ENCODE measurements around the gene NOTCH4.

Gene NOTCH4

GRCh38 chr6:32148289-32149091 is 75.4 kb downstream of the NOTCH4 start:
- H4K8ac ChIP-seq (ENCODE audit: low read length), result no peak overlapping the region
- H4K91ac ChIP-seq (ENCODE audit: low read length), result no peak overlapping the region
- H2BK5ac ChIP-seq (ENCODE audit: low read depth, low read length, poor library complexity, severe bottlenecking), result no peak overlapping the region
- no peak overlapping the region for H3K4ac ChIP-seq (ENCODE audit: low read depth in 1 of 2, low read length in 2 of 2)
- H3K4me3 ChIP-seq (ENCODE audit: insufficient read depth in 1 of 2, low read depth in 1 of 2, low read length in 2 of 2), result peak overlapping the region in 1 of 2 experiments; percentile 44
- no peak overlapping the region for H2BK15ac ChIP-seq (ENCODE audit: low read depth, poor library complexity, severe bottlenecking)
- H2BK120ac ChIP-seq (ENCODE audit: low read depth, low read length), result no peak overlapping the region
- H2AFZ ChIP-seq (ENCODE audit: low read depth, low read length), result no peak overlapping the region
- H3K79me1 ChIP-seq (replicated peaks; ENCODE audit: low read length, poor library complexity, severe bottlenecking), result peaks cover 3% of the 10 kb centered on the region
- H3K23ac ChIP-seq (ENCODE audit: low read length in 2 of 2), result no peak overlapping the region
- H3K36me3 ChIP-seq (ENCODE audit: control insufficient read depth in 1 of 2, insufficient read depth in 2 of 2, low read depth in 1 of 2, low read length in 2 of 2), result no peaks in the 10 kb centered on the region
- H3K27ac ChIP-seq (ENCODE audit: low read length, poor library complexity, severe bottlenecking), result no peak overlapping the region
- peaks cover 39 to 46% of the 10 kb centered on the region in 2 experiments for H3K27me3 ChIP-seq (ENCODE audit: control insufficient read depth in 1 of 2, insufficient read depth in 1 of 2, low read length in 2 of 2)
- H3K18ac ChIP-seq (ENCODE audit: low read depth in 1 of 2, low read length in 2 of 2), result no peak overlapping the region
- WGBS, result 40% methylated on average over 34 of the region's 39 CpGs
- H3K4me2 ChIP-seq (ENCODE audit: low read length, poor library complexity, severe bottlenecking), result no peak overlapping the region
- H2BK12ac ChIP-seq (ENCODE audit: low read length in 2 of 2), result no peak overlapping the region
- H3K4me1 ChIP-seq (ENCODE audit: control insufficient read depth, insufficient read depth, low read depth, low read length), result peaks cover 17% of the 10 kb centered on the region
- H3K9ac ChIP-seq (ENCODE audit: low read length), result no peak overlapping the region
- H2AK5ac ChIP-seq (ENCODE audit: low read length, severe bottlenecking), result no peak overlapping the region
- peak; percentile 44 for DNase-seq
- no peaks in the 10 kb centered on the region for H3K9me3 ChIP-seq (ENCODE audit: control insufficient read depth, low read length)
- H3K14ac ChIP-seq (ENCODE audit: low read length in 2 of 2), result no peak overlapping the region

- Histone ChIP-seq H2AFZ (ENCODE audit: low read depth, low read length) (no peak overlapping the region), H4K8ac (ENCODE audit: low read length) (no peak overlapping the region), H2BK120ac (ENCODE audit: low read depth, low read length) (no peak overlapping the region), H2AK5ac (ENCODE audit: low read length, severe bottlenecking) (no peak overlapping the region), H3K79me1 (replicated peaks; ENCODE audit: low read length, poor library complexity, severe bottlenecking) (peaks cover 3% of the 10 kb centered on the region), H3K14ac (ENCODE audit: low read length in 2 of 2) (no peak overlapping the region), H3K4me1 (ENCODE audit: control insufficient read depth, insufficient read depth, low read depth, low read length) (peaks cover 14% of the 10 kb centered on the region), H3K27ac (ENCODE audit: low read length, poor library complexity, severe bottlenecking) (no peak overlapping the region), H3K23ac (ENCODE audit: low read length in 2 of 2) (no peak overlapping the region), H3K18ac (ENCODE audit: low read depth in 1 of 2, low read length in 2 of 2) (no peak overlapping the region), H3K36me3 (ENCODE audit: control insufficient read depth in 1 of 2, insufficient read depth in 2 of 2, low read depth in 1 of 2, low read length in 2 of 2) (no peaks in the 10 kb centered on the region), H3K4me3 (ENCODE audit: insufficient read depth in 1 of 2, low read depth in 1 of 2, low read length in 2 of 2) (no peak overlapping the region), H3K4ac (ENCODE audit: low read depth in 1 of 2, low read length in 2 of 2) (no peak overlapping the region), H2BK12ac (ENCODE audit: low read length in 2 of 2) (no peak overlapping the region), H4K91ac (ENCODE audit: low read length) (no peak overlapping the region), H3K9ac (ENCODE audit: low read length) (no peak overlapping the region), H2BK5ac (ENCODE audit: low read depth, low read length, poor library complexity, severe bottlenecking) (no peak overlapping the region), H3K27me3 (ENCODE audit: control insufficient read depth in 1 of 2, insufficient read depth in 1 of 2, low read length in 2 of 2) (peaks cover 39 to 46% of the 10 kb centered on the region in 2 experiments), H2BK15ac (ENCODE audit: low read depth, poor library complexity, severe bottlenecking) (no peak overlapping the region), H3K4me2 (ENCODE audit: low read length, poor library complexity, severe bottlenecking) (no peak overlapping the region), H3K9me3 (ENCODE audit: control insufficient read depth, low read length) (no peaks in the 10 kb centered on the region)
- DNase-seq, result no peak
- WGBS, result 90% methylated on average over 4 of the region's 4 CpGs
These were observed 76.3 kb downstream of the NOTCH4 start for GRCh38 chr6:32147401-32148132.

GRCh38 chr6:32146687-32147086 is 77.2 kb downstream of the NOTCH4 start:
- Histone ChIP-seq H2BK5ac (ENCODE audit: low read depth, low read length, poor library complexity, severe bottlenecking) (no peak overlapping the region), H3K4ac (ENCODE audit: low read depth in 1 of 2, low read length in 2 of 2) (no peak overlapping the region), H4K91ac (ENCODE audit: low read length) (no peak overlapping the region), H3K4me3 (ENCODE audit: insufficient read depth in 1 of 2, low read depth in 1 of 2, low read length in 2 of 2) (no peak overlapping the region), H3K27me3 (ENCODE audit: control insufficient read depth in 1 of 2, insufficient read depth in 1 of 2, low read length in 2 of 2) (peaks cover 39 to 46% of the 10 kb centered on the region in 2 experiments), H2AFZ (ENCODE audit: low read depth, low read length) (no peak overlapping the region), H2BK12ac (ENCODE audit: low read length in 2 of 2) (no peak overlapping the region), H3K4me2 (ENCODE audit: low read length, poor library complexity, severe bottlenecking) (no peak overlapping the region), H3K27ac (ENCODE audit: low read length, poor library complexity, severe bottlenecking) (no peak overlapping the region), H2AK5ac (ENCODE audit: low read length, severe bottlenecking) (no peak overlapping the region), H2BK120ac (ENCODE audit: low read depth, low read length) (no peak overlapping the region), H2BK15ac (ENCODE audit: low read depth, poor library complexity, severe bottlenecking) (no peak overlapping the region), H3K79me1 (replicated peaks; ENCODE audit: low read length, poor library complexity, severe bottlenecking) (peaks cover 3% of the 10 kb centered on the region), H4K8ac (ENCODE audit: low read length) (no peak overlapping the region), H3K9me3 (ENCODE audit: control insufficient read depth, low read length) (no peaks in the 10 kb centered on the region), H3K23ac (ENCODE audit: low read length in 2 of 2) (no peak overlapping the region), H3K4me1 (ENCODE audit: control insufficient read depth, insufficient read depth, low read depth, low read length) (peaks cover 7% of the 10 kb centered on the region), H3K9ac (ENCODE audit: low read length) (no peak overlapping the region), H3K36me3 (ENCODE audit: control insufficient read depth in 1 of 2, insufficient read depth in 2 of 2, low read depth in 1 of 2, low read length in 2 of 2) (no peaks in the 10 kb centered on the region), H3K14ac (ENCODE audit: low read length in 2 of 2) (no peak overlapping the region), H3K18ac (ENCODE audit: low read depth in 1 of 2, low read length in 2 of 2) (no peak overlapping the region)
- WGBS, result 48% methylated on average over 4 of the region's 4 CpGs
- no peak for DNase-seq

- Histone ChIP-seq H2BK12ac (ENCODE audit: low read length in 2 of 2) (no peak overlapping the region), H3K4ac (ENCODE audit: low read depth in 1 of 2, low read length in 2 of 2) (no peak overlapping the region), H3K4me2 (ENCODE audit: low read length, poor library complexity, severe bottlenecking) (no peak overlapping the region), H3K23ac (ENCODE audit: low read length in 2 of 2) (no peak overlapping the region), H3K9ac (ENCODE audit: low read length) (no peak overlapping the region), H2AK5ac (ENCODE audit: low read length, severe bottlenecking) (no peak overlapping the region), H3K27ac (ENCODE audit: low read length, poor library complexity, severe bottlenecking) (no peak overlapping the region), H2BK120ac (ENCODE audit: low read depth, low read length) (no peak overlapping the region), H2BK5ac (ENCODE audit: low read depth, low read length, poor library complexity, severe bottlenecking) (no peak overlapping the region), H3K18ac (ENCODE audit: low read depth in 1 of 2, low read length in 2 of 2) (no peak overlapping the region), H2BK15ac (ENCODE audit: low read depth, poor library complexity, severe bottlenecking) (no peak overlapping the region), H3K14ac (ENCODE audit: low read length in 2 of 2) (no peak overlapping the region), H3K9me3 (ENCODE audit: control insufficient read depth, low read length) (no peaks in the 10 kb centered on the region), H4K8ac (ENCODE audit: low read length) (no peak overlapping the region), H3K79me1 (replicated peaks; ENCODE audit: low read length, poor library complexity, severe bottlenecking) (peaks cover under 1% of the 10 kb centered on the region), H3K27me3 (ENCODE audit: control insufficient read depth in 1 of 2, insufficient read depth in 1 of 2, low read length in 2 of 2) (peaks cover 39 to 43% of the 10 kb centered on the region in 2 experiments), H3K36me3 (ENCODE audit: control insufficient read depth in 1 of 2, insufficient read depth in 2 of 2, low read depth in 1 of 2, low read length in 2 of 2) (no peaks in the 10 kb centered on the region), H2AFZ (ENCODE audit: low read depth, low read length) (no peak overlapping the region), H3K4me1 (ENCODE audit: control insufficient read depth, insufficient read depth, low read depth, low read length) (peaks cover 4% of the 10 kb centered on the region), H4K91ac (ENCODE audit: low read length) (no peak overlapping the region), H3K4me3 (ENCODE audit: insufficient read depth in 1 of 2, low read depth in 1 of 2, low read length in 2 of 2) (no peak overlapping the region)
- 96% methylated on average over 1 of the region's 1 CpG for WGBS
- no peak for DNase-seq
These were observed 77.6 kb downstream of the NOTCH4 start for GRCh38 chr6:32146287-32146686.

Measured in mesenchymal stem cell (in vitro differentiated cells and primary cell).